WTC11 (cell line): Measurements from ENCODE around the gene RBM34. TPM values are rescaled to one million over a fixed set of nuclear protein-coding genes. Genes with fewer than 3 reads are reported as not detected.

ENCODE experiments used
- ATAC-seq: fragments of 200-7000 bp; cut with Tn5 transposase; 2 replicates; pipeline ENCODE4 v1.10.0; 2021; ENCODE audit warnings: mild to moderate bottlenecking, moderate library complexity
- CTCF ChIA-PET: fragments of 300-600 bp; sonication (Branson Sonifier 250); formaldehyde crosslinking; loops from one replicate; lab custom pipeline; 2021; ENCODE audit warnings: antibody characterized with exemption; lab: Charles Lee
- POLR2A ChIA-PET: fragments of 350-600 bp; sonication (Branson Sonifier 250); formaldehyde crosslinking; loops from one replicate; lab custom pipeline; 2021; ENCODE audit warnings: antibody characterized with exemption; lab: Charles Lee
- DNase-seq: peaks from one replicate; pipeline ENCODE4 v3.0.0; 2021; ENCODE audit warnings: low spot score
- H3K27ac Mint-ChIP-seq: 2 replicates; pipeline ENCODE4 v1.8.0; 2021; ENCODE audit warnings: mixed read lengths
- H3K27me3 Mint-ChIP-seq: 2 replicates; pipeline ENCODE4 v1.8.0; 2021; ENCODE audit warnings: low read depth, mild to moderate bottlenecking, moderate library complexity, mixed read lengths
- H3K36me3 Mint-ChIP-seq: 2 replicates; pipeline ENCODE4 v1.8.0; 2021; ENCODE audit warnings: mixed read lengths
- H3K4me1 Mint-ChIP-seq: 2 replicates; pipeline ENCODE4 v1.8.0; 2022; ENCODE audit warnings: mixed read lengths
- H3K4me3 Mint-ChIP-seq: 2 replicates; pipeline ENCODE4 v1.8.0; 2021; ENCODE audit warnings: mild to moderate bottlenecking, moderate library complexity, mixed read lengths
- H3K9me3 Mint-ChIP-seq: 2 replicates; pipeline ENCODE4 v1.8.0; 2021; ENCODE audit warnings: mixed read lengths
- AFF4 ChIP-seq: sonication (generic); formaldehyde crosslinking; IDR thresholded peaks from 2 replicates; pipeline ENCODE4 v1.8.1; 2023; ENCODE audit warnings: mild to moderate bottlenecking, missing genetic modification reagents, borderline replicate concordance
- AR ChIP-seq: fragments of 250-450 bp; sonication (Bioruptor Pico); IDR thresholded peaks from 2 replicates; pipeline ENCODE4 v1.9.0; 2021; ENCODE audit warnings: mild to moderate bottlenecking
- ATF1 ChIP-seq: sonication (generic); formaldehyde crosslinking; IDR thresholded peaks from 2 replicates; pipeline ENCODE4 v1.8.1; 2023; ENCODE audit warnings: mild to moderate bottlenecking, moderate library complexity, missing genetic modification reagents
- CBFB ChIP-seq: sonication (generic); formaldehyde crosslinking; IDR thresholded peaks from 2 replicates; pipeline ENCODE4 v1.8.1; 2022; ENCODE audit warnings: mild to moderate bottlenecking, low read depth, missing genetic modification reagents
- CTCF ChIP-seq: fragments of 200-600 bp; IDR thresholded peaks from 2 replicates; pipeline ENCODE4 v1.8.0; 2022; ENCODE audit warnings: antibody characterized with exemption
- E2F4 ChIP-seq: sonication (generic); formaldehyde crosslinking; IDR thresholded peaks from 2 replicates; pipeline ENCODE4 v1.8.1; 2022; ENCODE audit warnings: low read depth, mild to moderate bottlenecking, moderate library complexity, missing genetic modification reagents, borderline replicate concordance
- E2F5 ChIP-seq: sonication (generic); formaldehyde crosslinking; IDR thresholded peaks from 2 replicates; pipeline ENCODE4 v1.8.1; 2022; ENCODE audit warnings: mild to moderate bottlenecking, moderate library complexity, missing genetic modification reagents
- ETV6 ChIP-seq: sonication (generic); formaldehyde crosslinking; IDR thresholded peaks from 2 replicates; pipeline ENCODE4 v1.8.1; 2022; ENCODE audit warnings: mild to moderate bottlenecking, missing genetic modification reagents
- FOXJ3 ChIP-seq: sonication (generic); formaldehyde crosslinking; IDR thresholded peaks from 2 replicates; pipeline ENCODE4 v1.9.0; 2021; ENCODE audit warnings: missing genetic modification reagents, mild to moderate bottlenecking, borderline replicate concordance
- GTF2I ChIP-seq: fragments of 250-450 bp; sonication (Bioruptor Pico); conservative IDR thresholded peaks from 2 replicates; pipeline ENCODE4 v1.4.0; 2021; ENCODE audit warnings: mild to moderate bottlenecking
- JAZF1 ChIP-seq: fragments of 250-450 bp; sonication (Bioruptor Pico); IDR thresholded peaks from 2 replicates; pipeline ENCODE4 v1.9.0; 2021; ENCODE audit warnings: moderate library complexity, mild to moderate bottlenecking, inconsistent platforms
- MAX ChIP-seq: sonication (generic); formaldehyde crosslinking; IDR thresholded peaks from 2 replicates; pipeline ENCODE4 v1.8.0; 2022; ENCODE audit warnings: mild to moderate bottlenecking, missing genetic modification reagents
- MLX ChIP-seq: sonication (generic); formaldehyde crosslinking; IDR thresholded peaks from 2 replicates; pipeline ENCODE4 v1.8.1; 2023; ENCODE audit warnings: mild to moderate bottlenecking, missing genetic modification reagents, moderate library complexity
- NFE2L1 ChIP-seq: sonication (generic); formaldehyde crosslinking; IDR thresholded peaks from 2 replicates; pipeline ENCODE4 v1.8.1; 2023; ENCODE audit warnings: missing genetic modification reagents
- NFYB ChIP-seq: sonication (generic); formaldehyde crosslinking; conservative IDR thresholded peaks from 2 replicates; pipeline ENCODE4 v1.8.0; 2022; ENCODE audit warnings: low read depth, missing genetic modification reagents
- OVOL2 ChIP-seq: fragments of 250-450 bp; sonication (Bioruptor Pico); IDR thresholded peaks from 2 replicates; pipeline ENCODE4 v1.9.0; 2021; ENCODE audit warnings: mild to moderate bottlenecking, borderline replicate concordance
- PRRX2 ChIP-seq: fragments of 250-450 bp; sonication (Bioruptor Pico); IDR thresholded peaks from 2 replicates; pipeline ENCODE4 v1.8.0; 2021; ENCODE audit warnings: mild to moderate bottlenecking
- RORB ChIP-seq: fragments of 250-450 bp; sonication (Bioruptor Pico); IDR thresholded peaks from 2 replicates; pipeline ENCODE4 v1.9.0; 2021; ENCODE audit warnings: mild to moderate bottlenecking
- ZBTB43 ChIP-seq: sonication (generic); formaldehyde crosslinking; IDR thresholded peaks from 2 replicates; pipeline ENCODE4 v1.8.1; 2023; ENCODE audit warnings: mild to moderate bottlenecking, missing genetic modification reagents
- ZNF423 ChIP-seq: fragments of 250-450 bp; sonication (Bioruptor Pico); IDR thresholded peaks from 2 replicates; pipeline ENCODE4 v2.1.2; 2022; ENCODE audit warnings: mild to moderate bottlenecking, moderate library complexity
- total RNA-seq: library from RNA; stranded (reverse); gene quantifications from 3 replicates; pipeline ENCODE4 v1.2.3, GENCODE V29; 2021

RBM34 gene
- total RNA-seq, 1 experiment from 2014 or later: 112 TPM

GRCh38 chr1:235190431-235190830 lies 29.4 kb upstream of the RBM34 start:
- H3K36me3 Mint-ChIP-seq: peaks cover 37% of the 10 kb centered on the region
- no peaks in the 10 kb centered on the region for H3K27me3 Mint-ChIP-seq
- no peak for ATAC-seq
- no peaks in the 10 kb centered on the region for H3K9me3 Mint-ChIP-seq
- ChIA-PET CTCF (interaction anchor here (1.6 kb wide), 1 partner anchor 225 kb away, joined by 6 read pairs; no protein-coding TSS in a partner anchor), POLR2A (interaction anchor here (0.5 to 0.6 kb wide), 2 partner anchors 17 to 161 kb away, joined by 3 to 4 read pairs; no protein-coding TSS in a partner anchor)
- no peaks in the 10 kb centered on the region for H3K4me1 Mint-ChIP-seq
- TF ChIP-seq CBFB (no peak), MAX (no peak), ATF1 (CRISPR knock-in tag) (no peak), AFF4 (CRISPR knock-in tag) (no peak), ZBTB43 (CRISPR knock-in tag) (no peak), E2F5 (no peak), NFYB (CRISPR knock-in tag) (no peak), RORB (CRISPR knock-in tag) (no peak), FOXJ3 (CRISPR knock-in tag) (no peak), AR (no peak), E2F4 (CRISPR knock-in tag) (no peak)
- H3K27ac Mint-ChIP-seq: no peak overlapping the region
- H3K4me3 Mint-ChIP-seq: no peak overlapping the region
- DNase-seq: no peak

- POLR2A ChIA-PET: no interaction called here
- peaks cover 12% of the 10 kb centered on the region for H3K36me3 Mint-ChIP-seq
- no peaks in the 10 kb centered on the region for H3K4me1 Mint-ChIP-seq
- DNase-seq (no peak), ATAC-seq (no peak)
- no peaks in the 10 kb centered on the region for H3K27me3 Mint-ChIP-seq
- no peak overlapping the region for H3K4me3 Mint-ChIP-seq
- CTCF ChIA-PET: no interaction called here
- no peak overlapping the region for H3K27ac Mint-ChIP-seq
- no peaks in the 10 kb centered on the region for H3K9me3 Mint-ChIP-seq
- TF ChIP-seq MLX: no peak
- TF ChIP-seq CTCF: no peak
- TF ChIP-seq ETV6 (CRISPR knock-in tag): no peak
- no peak for TF ChIP-seq OVOL2 (CRISPR knock-in tag)
- TF ChIP-seq ZNF423 (CRISPR knock-in tag): no peak
- TF ChIP-seq PRRX2 (CRISPR knock-in tag): no peak
- TF ChIP-seq NFE2L1: no peak
- no peak for TF ChIP-seq JAZF1 (CRISPR knock-in tag)
- no peak for TF ChIP-seq GTF2I (CRISPR knock-in tag)
Observed at GRCh38 chr1:235187316-235187715, 26.3 kb upstream of the RBM34 start.
